Stomach (tissue), 9 donors: ENCODE results near the gene ADGRG7. TPM values are rescaled to one million over a fixed set of nuclear protein-coding genes. Genes with fewer than 3 reads are reported as not detected.

Experiments used
- DNase-seq, 2 donors: peaks; one replicate each; pipeline versions ENCODE4 v3.0.0 to v3.0.0-alpha.2; 2013 to 2019
- H3K27ac ChIP-seq, 5 donors: fragments of 200-600 bp in 4 of 5; sonication (generic) in 4 of 5; one replicate each; pipeline ENCODE4 v1.5.1; 2013 to 2019; ENCODE audit warnings: mild to moderate bottlenecking in 1 of 5, moderate library complexity in 1 of 5
- H3K27me3 ChIP-seq, 3 donors: fragments of 200-600 bp; sonication (generic); one replicate each; pipeline ENCODE4 v1.5.1; 2017 to 2019; ENCODE audit warnings: mixed run types in 1 of 3
- H3K36me3 ChIP-seq, 4 donors: fragments of 200-600 bp; sonication (generic); 1 replicate in 3 of 4; 2 replicates in 1 of 4; pipeline ENCODE4 v1.5.1; 2016 to 2019
- H3K4me1 ChIP-seq, 4 donors: fragments of 200-600 bp; sonication (generic); one replicate each; pipeline ENCODE4 v1.5.1; 2016 to 2019
- H3K4me3 ChIP-seq, 4 donors: fragments of 200-600 bp; sonication (generic) in 3 of 4; one replicate each; pipeline ENCODE4 v1.5.1; 2016 to 2019; ENCODE audit warnings: mild to moderate bottlenecking in 1 of 4
- H3K9me3 ChIP-seq, 4 donors: fragments of 200-600 bp; sonication (generic); one replicate each; pipeline ENCODE4 v1.5.1; 2016 to 2019
- CTCF ChIP-seq, 7 experiments: fragments of 450-650 bp in 4 of 7; fragments of 200-600 bp in 3 of 7; sonication (generic) in 3 of 7; IDR thresholded peaks; one replicate each; pipeline ENCODE4 v1.5.1; 2016 to 2019; ENCODE audit warnings: antibody characterized with exemption in 7 of 7, control low read depth in 2 of 7, mild to moderate bottlenecking in 1 of 7
- EP300 ChIP-seq: sonication (generic); formaldehyde crosslinking; IDR thresholded peaks from one replicate; pipeline ENCODE4 v1.6.1; 2017; ENCODE audit warnings: antibody characterized with exemption
- POLR2A ChIP-seq, 4 donors: fragments of 450-650 bp; IDR thresholded peaks; one replicate each; pipeline ENCODE4 v1.6.1; 2016; ENCODE audit warnings: antibody characterized with exemption in 4 of 4, control low read depth in 2 of 4, mild to moderate bottlenecking in 1 of 4, moderate library complexity in 1 of 4
- POLR2AphosphoS5 ChIP-seq, 3 donors: sonication (generic); formaldehyde crosslinking; IDR thresholded peaks; one replicate each; pipeline ENCODE4 v1.6.1; 2016; ENCODE audit warnings: antibody characterized with exemption in 3 of 3
- WGBS, 5 donors: extraction: QIAGEN DNeasy Blood & Tissue Kit in 3 of 5; methylation state at CpG; one replicate each; pipeline versions ENCODE4 v1.1.5 to v1.1.7; 2013 to 2018; 5-methylcytosine and 5-hydroxymethylcytosine counted together
- intact Hi-C: fragments of 100-400 bp; cut with DNase I; formaldehyde crosslinking; loops from one replicate; pipeline ENCODE4 v1.15.1; 2023; ENCODE audit warnings: low total_unique reads
- polyA plus RNA-seq, 3 donors: library from polyadenylated mRNA; stranded (reverse); fragments of 200-250 nt; gene quantifications; one replicate each; pipeline ENCODE4 v1.2.3, GENCODE V29; 2013
- total RNA-seq, 5 donors: library from RNA; depleted of rRNA; stranded (reverse); fragments of >200 nt; gene quantifications; one replicate each; pipeline versions ENCODE4 v1.1.0 to v1.2.3, GENCODE V29; 2014 to 2016
- donor health status: healthy with polysubstance abuse.
- donor health status: Bipolar disorder and iron deficiency.
- donor health status: healthy.

ADGRG7 gene
- total and polyA plus RNA-seq, 8 donors: 5.1 TPM; not detected in 7

GRCh38 chr3:100563228-100563627 lies 46.2 kb upstream of the ADGRG7 start:
- Histone ChIP-seq H3K27me3 (no peaks in the 10 kb centered on the region), H3K4me1 (peaks cover 0 to 10% (median 6%) of the 10 kb centered on the region in 4 donors), H3K36me3 (no peaks in the 10 kb centered on the region), H3K9me3 (no peaks in the 10 kb centered on the region), H3K4me3 (no peak overlapping the region), H3K27ac (no peak overlapping the region)
- no peak for DNase-seq
- intact Hi-C loops: no loop called here
- TF ChIP-seq POLR2AphosphoS5 (IDR thresholded peaks at IDR 0.05) (no peak), POLR2A (IDR thresholded peaks at IDR 0.05) (no peak), CTCF (IDR thresholded peaks at IDR 0.05) (no peak), EP300 (no peak)
- 35 to 80% (median 64%) methylated on average over 1 of the region's 1 CpG for WGBS, 5 donors

GRCh38 chr3:100563652-100564211 lies 45.7 kb upstream of the ADGRG7 start:
- DNase-seq: no peak
- 84 to 100% (median 91%) methylated on average over 2 of the region's 2 CpGs for WGBS, 5 donors
- H3K36me3 ChIP-seq: peaks cover 0 to under 1% (median 0%) of the 10 kb centered on the region in 4 donors
- no peaks in the 10 kb centered on the region for H3K9me3 ChIP-seq
- H3K27me3 ChIP-seq: no peaks in the 10 kb centered on the region
- intact Hi-C loops: no loop called here
- TF ChIP-seq POLR2AphosphoS5 (IDR thresholded peaks at IDR 0.05): no peak
- no peak for TF ChIP-seq CTCF (IDR thresholded peaks at IDR 0.05)
- TF ChIP-seq EP300: no peak
- no peak for TF ChIP-seq POLR2A (IDR thresholded peaks at IDR 0.05)
- H3K4me3 ChIP-seq: no peak overlapping the region
- H3K27ac ChIP-seq: no peak overlapping the region
- H3K4me1 ChIP-seq: peaks cover 0 to 10% (median 6%) of the 10 kb centered on the region in 4 donors

GRCh38 chr3:100570811-100571210 lies 38.6 kb upstream of the ADGRG7 start:
- DNase-seq: no peak
- 92 to 96% (median 94%) methylated on average over 2 of the region's 2 CpGs for WGBS, 5 donors
- Histone ChIP-seq H3K4me1 (no peaks in the 10 kb centered on the region), H3K9me3 (no peaks in the 10 kb centered on the region), H3K4me3 (no peak overlapping the region), H3K36me3 (peaks cover 0 to 24% (median 8%) of the 10 kb centered on the region in 4 donors), H3K27me3 (no peaks in the 10 kb centered on the region), H3K27ac (no peak overlapping the region)
- intact Hi-C loops: no loop called here
- TF ChIP-seq POLR2A (IDR thresholded peaks at IDR 0.05): no peak
- no peak for TF ChIP-seq POLR2AphosphoS5 (IDR thresholded peaks at IDR 0.05)
- TF ChIP-seq EP300: no peak
- no peak for TF ChIP-seq CTCF (IDR thresholded peaks at IDR 0.05)

- Histone ChIP-seq H3K9me3 (no peaks in the 10 kb centered on the region), H3K4me3 (no peak overlapping the region), H3K36me3 (peaks cover 0 to 17% (median 6%) of the 10 kb centered on the region in 4 donors), H3K27ac (no peak overlapping the region), H3K27me3 (no peaks in the 10 kb centered on the region), H3K4me1 (no peaks in the 10 kb centered on the region)
- no peak for TF ChIP-seq POLR2A (IDR thresholded peaks at IDR 0.05)
- no peak for TF ChIP-seq POLR2AphosphoS5 (IDR thresholded peaks at IDR 0.05)
- no peak for TF ChIP-seq EP300
- no peak for TF ChIP-seq CTCF (IDR thresholded peaks at IDR 0.05)
- intact Hi-C loops: no loop called here
- DNase-seq: no peak
- WGBS, 5 donors: 95 to 99% (median 97%) methylated on average over 3 of the region's 3 CpGs
These were observed 34.9 kb upstream of the ADGRG7 start for GRCh38 chr3:100574536-100574935.
